AG09309 (cell line): ENCODE data around the gene LRRC58.
"Not testable (repeated sequence)": the region's sequence is repeated elsewhere in the genome, so short reads cannot be mapped to it uniquely, and the experiment has no call there.

Experiments used
- DNase-seq: peaks from one replicate; pipeline ENCODE4 v3.0.0-alpha.2; 2010; ENCODE audit warnings: low read depth
- H3K4me3 ChIP-seq: 2 replicates; pipeline ENCODE4 v1.5.1; 2011; ENCODE audit warnings: mild to moderate bottlenecking, low read depth, low read length, moderate library complexity; ENCODE audit not compliant: control insufficient read depth
- TF ChIP-seq, protein P1 (sequence below): IDR thresholded peaks from 2 replicates; pipeline ENCODE4 v1.5.1; 2011; ENCODE audit warnings: mild to moderate bottlenecking, low read depth, low read length, inconsistent platforms; ENCODE audit not compliant: insufficient read depth, control insufficient read depth; ENCODE audit errors: missing control alignments

Gene LRRC58

DNA sequence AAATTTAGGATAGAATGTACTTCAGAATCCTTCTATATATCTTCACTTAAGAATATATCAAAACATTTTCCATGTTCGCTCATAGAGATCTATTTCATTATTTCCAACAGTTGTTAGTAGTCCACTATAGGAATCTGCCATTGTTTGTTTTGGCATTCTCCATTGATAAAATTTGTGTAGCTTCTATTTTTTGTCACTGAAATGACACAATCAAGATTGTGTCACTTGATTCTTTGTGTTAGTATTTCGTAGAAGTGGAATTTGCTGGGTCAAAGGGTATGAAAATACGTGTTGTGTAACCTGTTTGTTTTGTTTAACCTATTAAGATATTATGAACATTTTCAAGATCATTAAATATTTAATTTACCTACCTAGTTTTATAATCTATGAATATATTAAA is 48.2 kb downstream of the LRRC58 start:
- no peak overlapping the region for H3K4me3 ChIP-seq
- TF ChIP-seq, protein P1, sequence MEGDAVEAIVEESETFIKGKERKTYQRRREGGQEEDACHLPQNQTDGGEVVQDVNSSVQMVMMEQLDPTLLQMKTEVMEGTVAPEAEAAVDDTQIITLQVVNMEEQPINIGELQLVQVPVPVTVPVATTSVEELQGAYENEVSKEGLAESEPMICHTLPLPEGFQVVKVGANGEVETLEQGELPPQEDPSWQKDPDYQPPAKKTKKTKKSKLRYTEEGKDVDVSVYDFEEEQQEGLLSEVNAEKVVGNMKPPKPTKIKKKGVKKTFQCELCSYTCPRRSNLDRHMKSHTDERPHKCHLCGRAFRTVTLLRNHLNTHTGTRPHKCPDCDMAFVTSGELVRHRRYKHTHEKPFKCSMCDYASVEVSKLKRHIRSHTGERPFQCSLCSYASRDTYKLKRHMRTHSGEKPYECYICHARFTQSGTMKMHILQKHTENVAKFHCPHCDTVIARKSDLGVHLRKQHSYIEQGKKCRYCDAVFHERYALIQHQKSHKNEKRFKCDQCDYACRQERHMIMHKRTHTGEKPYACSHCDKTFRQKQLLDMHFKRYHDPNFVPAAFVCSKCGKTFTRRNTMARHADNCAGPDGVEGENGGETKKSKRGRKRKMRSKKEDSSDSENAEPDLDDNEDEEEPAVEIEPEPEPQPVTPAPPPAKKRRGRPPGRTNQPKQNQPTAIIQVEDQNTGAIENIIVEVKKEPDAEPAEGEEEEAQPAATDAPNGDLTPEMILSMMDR, result no peak
- no peak for DNase-seq

DNA sequence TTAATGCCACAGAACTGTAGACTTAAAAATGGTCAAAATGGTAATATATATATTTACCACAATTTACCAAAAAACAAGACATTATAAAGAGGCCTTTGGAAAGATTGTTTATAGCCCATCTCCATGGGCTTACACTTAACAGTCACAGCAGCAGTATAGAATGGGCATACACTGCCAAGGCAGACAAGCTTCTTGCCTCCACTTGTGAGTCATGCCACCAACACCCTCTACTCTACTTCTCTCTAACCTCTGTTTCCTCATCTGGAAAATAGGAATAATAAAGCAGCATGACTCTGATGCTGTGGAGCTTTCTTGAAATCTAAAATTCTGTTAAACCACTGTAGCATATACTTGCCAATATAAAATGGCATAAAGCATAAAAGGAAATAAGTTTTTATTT is 49.8 kb downstream of the LRRC58 start:
- no peak overlapping the region for H3K4me3 ChIP-seq
- no peak for DNase-seq
- TF ChIP-seq, protein P1, result no peak

GRCh38 chr3:120298996-120299395 is 50.2 kb downstream of the LRRC58 start:
- DNase-seq, result no peak
- TF ChIP-seq, protein P1, result no peak
- H3K4me3 ChIP-seq, result no peak overlapping the region

GRCh38 chr3:120291552-120291951 is 57.6 kb downstream of the LRRC58 start:
- not testable (repeated sequence) for DNase-seq, H3K4me3 ChIP-seq

GRCh38 chr3:120289636-120290035 is 59.5 kb downstream of the LRRC58 start:
- H3K4me3 ChIP-seq, result no peak overlapping the region
- TF ChIP-seq, protein P1, result no peak
- DNase-seq, result no peak

GRCh38 chr3:120286465-120286864 is 62.7 kb downstream of the LRRC58 start:
- no peak for DNase-seq
- H3K4me3 ChIP-seq, result no peak overlapping the region
- TF ChIP-seq, protein P1, result no peak

DNA sequence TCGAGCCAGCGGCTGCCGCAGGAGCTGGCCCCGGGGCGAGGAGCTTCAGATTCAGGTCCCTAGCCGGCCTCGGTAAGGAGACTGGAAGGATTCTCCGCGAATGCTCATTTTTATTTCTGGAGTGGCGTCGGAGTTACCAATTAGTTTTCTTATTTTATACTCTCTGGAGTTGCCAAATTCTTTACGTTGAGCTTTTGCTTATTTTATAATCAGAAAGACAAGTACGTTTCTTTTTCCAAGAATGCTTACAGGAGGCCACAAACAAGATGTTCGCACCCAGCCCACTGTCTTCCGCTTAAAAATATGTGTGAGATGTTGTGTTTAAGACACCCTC is 63.7 kb downstream of the LRRC58 start:
- peak overlapping the region; percentile 50 for H3K4me3 ChIP-seq

More for the DNA sequence above, 63.7 kb downstream of the LRRC58 start:
- TF ChIP-seq, protein P1, result no peak
- no peak for DNase-seq
